Medulla oblongata (tissue), 1 donor: Measurements from ENCODE around the gene GOSR2.

Experiments used
- DNase-seq: peaks from one replicate; pipeline ENCODE4 v3.0.0-alpha.2; 2015; ENCODE audit errors: extremely low spot score

GOSR2 gene

GRCh38 chr17:46991617-46992016 is 68.7 kb downstream of the GOSR2 start:
- DNase-seq: no peak
